HCT116 (cell line): Measurements from ENCODE around the gene PITPNM1. TPM values are rescaled to one million over a fixed set of nuclear protein-coding genes. Genes with fewer than 3 reads are reported as not detected.

Experiments
- ATF3 ChIP-seq: IDR thresholded peaks from 2 replicates; pipeline ENCODE4 v1.6.1; 2012
- CEBPB ChIP-seq: IDR thresholded peaks from 2 replicates; pipeline ENCODE4 v1.6.1; 2012; ENCODE audit warnings: low read depth
- EGR1 ChIP-seq: IDR thresholded peaks from 2 replicates; pipeline ENCODE4 v1.6.1; 2012; ENCODE audit warnings: low read depth
- ELF1 ChIP-seq: IDR thresholded peaks from 2 replicates; pipeline ENCODE4 v1.6.1; 2012; ENCODE audit warnings: low read depth, borderline replicate concordance
- EZH2 ChIP-seq: fragments of 200-600 bp; sonication (generic); IDR thresholded peaks from 2 replicates; pipeline ENCODE4 v1.6.1; 2017; ENCODE audit warnings: antibody characterized with exemption, mixed run types
- EZH2phosphoT487 ChIP-seq: fragments of 200-600 bp; IDR thresholded peaks from 2 replicates; pipeline ENCODE4 v1.6.1; 2018; ENCODE audit warnings: antibody characterized with exemption, borderline replicate concordance
- JUND ChIP-seq: IDR thresholded peaks from 2 replicates; pipeline ENCODE4 v1.6.1; 2012
- MAX ChIP-seq: IDR thresholded peaks from 2 replicates; pipeline ENCODE4 v1.6.1; 2012
- POLR2AphosphoS5 ChIP-seq: IDR thresholded peaks from 2 replicates; pipeline ENCODE4 v1.6.1; 2011; ENCODE audit warnings: mild to moderate bottlenecking, low read depth, low read length, moderate library complexity
- REST ChIP-seq: IDR thresholded peaks from 2 replicates; pipeline ENCODE4 v1.6.1; 2012; ENCODE audit warnings: low read depth
- SIN3A ChIP-seq: IDR thresholded peaks from 2 replicates; pipeline ENCODE4 v1.6.1; 2012; ENCODE audit warnings: low read depth
- SP1 ChIP-seq: IDR thresholded peaks from 2 replicates; pipeline ENCODE4 v1.6.1; 2012; ENCODE audit warnings: low read depth
- SRF ChIP-seq: IDR thresholded peaks from 2 replicates; pipeline ENCODE4 v1.6.1; 2012; ENCODE audit warnings: low read depth
- YY1 ChIP-seq: IDR thresholded peaks from 2 replicates; pipeline ENCODE4 v1.6.1; 2011; ENCODE audit warnings: low read length, low read depth, moderate library complexity, mild to moderate bottlenecking; ENCODE audit not compliant: insufficient replicate concordance; ENCODE audit errors: extremely low read depth
- ZFX ChIP-seq: fragments of 450-650 bp; IDR thresholded peaks from 2 replicates; pipeline ENCODE4 v1.6.1; 2017
- total RNA-seq: library from RNA; stranded (reverse); gene quantifications from one replicate; pipeline ENCODE4 v1.2.1, GENCODE V29; 2021; ENCODE audit not compliant: unreplicated experiment

PITPNM1 gene
- total RNA-seq, 1 experiment from 2014 or later: 79.5 TPM

- no peak for TF ChIP-seq JUND
- TF ChIP-seq EZH2phosphoT487: no peak
- no peak for TF ChIP-seq EZH2
- no peak for TF ChIP-seq MAX
- no peak for TF ChIP-seq CEBPB
- TF ChIP-seq EGR1: no peak
- no peak for TF ChIP-seq REST
- TF ChIP-seq YY1: peak; percentile 92
- no peak for TF ChIP-seq SIN3A
- peak; percentile 84 for TF ChIP-seq ZFX
- peak; percentile 87 for TF ChIP-seq POLR2AphosphoS5
- TF ChIP-seq SP1: no peak
- TF ChIP-seq ELF1: no peak
- TF ChIP-seq SRF: no peak
- no peak for TF ChIP-seq ATF3
These were observed 36.2 kb downstream of the PITPNM1 start, which contains the start of gene TMEM134 (continued) for GRCh38 chr11:67468759-67469507.
